Gastroesophageal sphincter (tissue), 3 donors: ENCODE data around the gene KCP.

Experiments used
- CTCF ChIP-seq, 4 experiments: fragments of 200-600 bp in 2 of 4; fragments of 450-650 bp in 2 of 4; sonication (generic) in 1 of 4; IDR thresholded peaks; one replicate each; pipeline ENCODE4 v1.5.1; 2017 to 2019; ENCODE audit warnings: antibody characterized with exemption in 4 of 4, mild to moderate bottlenecking in 2 of 4, moderate library complexity in 2 of 4
- POLR2A ChIP-seq, 2 donors: fragments of 450-650 bp; IDR thresholded peaks; one replicate each; pipeline ENCODE4 v1.6.1; 2017; ENCODE audit warnings: antibody characterized with exemption in 2 of 2, mild to moderate bottlenecking in 2 of 2, moderate library complexity in 1 of 2
- POLR2AphosphoS5 ChIP-seq: sonication (generic); formaldehyde crosslinking; IDR thresholded peaks from one replicate; pipeline ENCODE4 v1.6.1; 2017; ENCODE audit warnings: antibody characterized with exemption

- TF ChIP-seq POLR2A (IDR thresholded peaks at IDR 0.05) (no peak), CTCF (IDR thresholded peaks at IDR 0.05) (no peak), POLR2AphosphoS5 (no peak)
Measured at GRCh38 chr7:128876127-128876526, 34.4 kb downstream of the KCP start.
